Inflammatory macrophage treated with lipopolysaccharide for 4 hours (primary cell): ENCODE results near the gene CRISPLD2.
"Not testable (repeated sequence)": the region's sequence is repeated elsewhere in the genome, so short reads cannot be mapped to it uniquely, and the experiment has no call there.

Source experiments
- DNase-seq: peaks from one replicate; pipeline ENCODE4 v3.0.0-alpha.2; 2020

Gene CRISPLD2

GRCh38 chr16:84822990-84823389, 3.2 kb downstream of the CRISPLD2 start:
- no peak for DNase-seq

GRCh38 chr16:84823484-84823883, 3.7 kb downstream of the CRISPLD2 start:
- DNase-seq: peak; percentile 16

DNA sequence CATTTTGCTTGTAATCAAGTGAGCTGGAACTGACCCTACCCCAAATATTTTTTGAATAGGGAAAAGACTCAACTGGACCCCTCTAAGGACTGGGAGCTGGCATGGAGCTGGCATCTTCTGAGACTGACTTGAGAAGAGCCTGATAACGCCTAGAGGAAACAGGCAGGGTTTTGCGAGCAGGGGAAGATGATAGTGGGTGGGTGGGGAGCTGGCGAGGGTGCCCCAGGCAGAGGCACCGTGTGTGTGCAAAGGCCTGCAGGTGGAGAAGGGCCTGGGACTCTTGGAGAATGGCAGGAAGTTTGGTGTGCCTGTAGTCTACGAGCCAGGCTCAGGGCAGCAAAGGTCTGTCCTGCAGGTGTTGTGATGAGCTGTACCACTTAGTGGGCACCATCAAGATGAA, 4.1 kb downstream of the CRISPLD2 start:
- no peak for DNase-seq

DNA sequence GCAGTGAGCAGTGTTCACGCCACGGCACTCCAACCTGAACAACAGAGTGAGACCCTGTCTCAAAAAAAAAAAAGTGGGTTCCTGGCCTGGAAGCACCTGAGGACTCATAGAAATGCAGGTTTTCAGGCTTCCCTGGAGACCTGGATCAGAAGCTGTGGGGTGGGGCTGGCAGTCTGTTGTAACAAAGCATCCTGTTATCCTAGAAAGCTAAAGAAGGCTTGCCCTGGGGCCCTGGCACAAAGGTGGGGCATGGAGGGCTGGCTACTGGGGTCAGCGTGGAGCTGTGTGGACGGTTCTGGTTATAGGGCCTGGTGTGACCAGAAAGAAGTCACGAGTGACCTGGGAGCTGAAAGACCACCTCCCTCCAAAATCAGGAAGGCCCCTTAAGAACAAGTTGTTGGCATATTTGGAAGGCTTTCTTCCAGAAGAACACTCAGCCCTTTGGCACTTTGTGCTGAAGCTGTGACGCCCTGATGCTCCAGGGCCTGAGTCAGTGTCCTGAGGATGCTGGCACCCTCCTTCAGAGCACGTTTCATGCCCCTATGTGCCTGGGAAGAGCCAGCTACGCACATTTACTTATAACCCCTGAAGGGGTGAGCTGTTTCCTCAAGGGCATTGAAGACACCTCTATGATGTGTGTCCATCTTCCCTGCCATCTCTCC, 6.2 kb downstream of the CRISPLD2 start:
- DNase-seq: no peak

GRCh38 chr16:84826558-84826941, 6.8 kb downstream of the CRISPLD2 start:
- DNase-seq: no peak

DNA sequence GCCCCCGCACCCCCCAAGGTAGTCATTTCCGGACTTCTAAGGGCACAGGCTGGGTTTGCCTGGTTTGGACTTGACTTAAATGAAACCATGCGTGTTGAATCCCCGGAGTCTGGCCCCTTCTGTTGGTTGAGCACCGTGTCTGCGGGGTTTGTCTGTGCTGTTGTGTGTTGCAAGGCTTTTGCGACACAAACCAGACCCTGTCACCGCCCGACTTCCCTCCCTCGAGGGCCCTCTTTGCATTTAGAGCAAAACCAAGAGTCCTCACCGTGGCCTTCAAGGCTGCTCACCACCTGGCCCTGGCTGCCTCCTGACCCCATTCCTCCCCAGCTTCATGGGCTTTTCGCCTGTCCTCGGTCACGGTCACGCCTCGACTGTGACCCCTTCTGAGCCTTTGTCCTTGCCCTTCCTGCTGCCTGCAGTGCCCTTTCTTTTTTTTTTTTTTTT, 7.4 kb downstream of the CRISPLD2 start:
- peak; percentile 35 for DNase-seq

DNA sequence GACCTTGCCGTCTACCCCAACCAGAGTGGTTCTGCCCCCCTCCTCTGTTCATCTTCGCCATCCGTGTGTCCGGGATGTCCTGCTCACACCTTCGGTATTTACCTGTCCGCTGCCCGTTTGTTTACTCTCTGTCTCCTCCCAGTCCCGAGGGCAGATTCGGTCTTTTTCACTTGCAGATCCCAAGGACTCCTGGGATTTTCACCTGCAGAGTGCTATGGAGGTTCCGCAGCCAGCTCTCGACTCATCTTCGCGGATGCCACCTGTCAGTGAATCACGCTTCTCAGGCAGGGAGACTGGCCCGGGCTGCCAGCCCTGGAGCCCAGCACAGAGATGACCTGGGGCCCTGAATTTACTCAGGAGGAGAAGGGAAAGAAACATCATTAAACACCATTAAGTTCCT, 8.1 kb downstream of the CRISPLD2 start:
- DNase-seq: no peak

DNA sequence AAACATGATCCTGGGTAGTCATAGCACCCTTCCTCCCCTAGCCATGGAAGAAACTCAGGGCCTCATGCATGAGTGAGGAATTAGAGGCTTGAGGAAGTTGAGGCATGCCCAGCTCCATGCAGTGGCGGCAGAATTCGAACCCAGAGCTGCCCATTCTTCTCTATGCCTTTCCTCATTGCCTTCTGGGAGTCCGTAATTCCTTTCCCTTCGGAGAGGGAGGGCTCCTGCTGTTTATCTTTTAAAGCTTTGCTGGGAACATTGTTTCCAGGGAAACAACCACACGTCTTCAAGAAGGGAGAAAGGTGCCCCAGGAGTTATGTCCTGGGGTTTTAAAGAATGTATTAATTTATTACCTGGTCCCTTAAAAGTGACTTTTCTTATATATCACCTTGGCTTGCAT, 8.5 kb downstream of the CRISPLD2 start:
- no peak for DNase-seq

GRCh38 chr16:84829168-84829965, 9.6 kb downstream of the CRISPLD2 start:
- DNase-seq: no peak

DNA sequence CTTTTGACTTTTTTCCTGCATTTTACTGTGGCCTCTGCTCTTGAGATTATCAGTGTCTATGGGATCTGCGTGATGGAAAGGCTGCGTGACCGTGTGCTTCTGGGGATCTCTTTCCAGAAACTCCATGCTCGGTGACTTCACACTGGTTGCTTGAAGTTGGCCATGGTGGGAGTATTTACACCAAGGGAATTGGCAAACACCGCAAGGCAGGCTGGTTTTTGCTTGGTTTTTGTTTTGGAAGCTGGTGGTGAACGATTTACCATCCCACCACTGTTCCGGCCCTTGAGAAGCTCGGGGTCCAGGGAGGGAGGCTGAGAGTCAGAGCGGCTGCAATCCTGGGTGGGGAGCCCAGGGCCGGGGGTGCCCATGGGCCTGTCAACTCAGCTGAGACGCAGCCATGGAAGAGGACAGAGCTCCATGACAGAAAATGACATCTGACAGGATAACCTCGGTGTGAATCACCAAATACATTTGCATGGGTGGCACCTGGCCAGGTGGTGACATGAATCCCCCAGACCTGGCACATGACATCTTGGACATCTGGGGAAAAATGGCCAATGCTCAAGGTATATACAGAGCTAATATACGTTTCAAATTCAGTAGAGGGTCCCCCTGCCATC, 11.1 kb downstream of the CRISPLD2 start:
- no peak for DNase-seq

DNA sequence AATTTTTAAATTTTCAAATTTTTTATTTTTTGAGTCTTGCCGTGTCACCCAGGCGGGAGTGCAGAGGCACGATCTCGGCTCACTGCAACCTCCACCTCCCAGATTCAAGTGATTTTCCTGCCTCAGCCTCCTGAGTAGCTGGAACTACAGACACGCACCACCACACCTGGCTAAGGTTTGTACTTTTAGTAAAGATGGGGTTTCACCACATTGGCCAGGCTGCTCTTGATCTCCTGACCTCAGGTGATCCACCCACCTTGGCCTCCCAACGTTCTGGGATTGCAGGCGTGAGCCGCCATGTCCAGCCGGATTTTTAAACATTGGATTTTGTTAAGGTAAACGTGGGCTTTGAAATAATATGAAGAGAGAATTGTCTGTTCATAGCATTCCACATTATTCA, 11.9 kb downstream of the CRISPLD2 start:
- DNase-seq: not testable (repeated sequence)

- no peak for DNase-seq
These were observed 12.8 kb downstream of the CRISPLD2 start for GRCh38 chr16:84832488-84833143.

DNA sequence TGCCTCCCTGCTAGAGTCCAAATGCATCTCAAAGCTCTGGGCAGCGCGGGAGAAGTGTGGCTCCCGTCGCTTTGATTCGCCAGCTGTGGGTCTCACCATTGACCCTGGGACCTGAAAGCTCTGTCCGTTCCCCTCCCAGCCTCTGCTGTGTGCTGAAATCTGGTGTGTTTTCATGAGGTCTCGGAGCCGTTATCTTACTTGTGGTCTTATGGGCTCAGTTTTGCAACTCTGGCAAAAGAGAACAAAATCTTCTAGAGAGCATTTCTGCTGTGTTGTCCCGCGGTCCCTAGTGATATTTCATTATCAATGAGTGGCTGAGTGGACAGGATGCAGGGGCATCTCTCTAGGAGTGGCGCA, 13.3 kb downstream of the CRISPLD2 start:
- DNase-seq: no peak

DNA sequence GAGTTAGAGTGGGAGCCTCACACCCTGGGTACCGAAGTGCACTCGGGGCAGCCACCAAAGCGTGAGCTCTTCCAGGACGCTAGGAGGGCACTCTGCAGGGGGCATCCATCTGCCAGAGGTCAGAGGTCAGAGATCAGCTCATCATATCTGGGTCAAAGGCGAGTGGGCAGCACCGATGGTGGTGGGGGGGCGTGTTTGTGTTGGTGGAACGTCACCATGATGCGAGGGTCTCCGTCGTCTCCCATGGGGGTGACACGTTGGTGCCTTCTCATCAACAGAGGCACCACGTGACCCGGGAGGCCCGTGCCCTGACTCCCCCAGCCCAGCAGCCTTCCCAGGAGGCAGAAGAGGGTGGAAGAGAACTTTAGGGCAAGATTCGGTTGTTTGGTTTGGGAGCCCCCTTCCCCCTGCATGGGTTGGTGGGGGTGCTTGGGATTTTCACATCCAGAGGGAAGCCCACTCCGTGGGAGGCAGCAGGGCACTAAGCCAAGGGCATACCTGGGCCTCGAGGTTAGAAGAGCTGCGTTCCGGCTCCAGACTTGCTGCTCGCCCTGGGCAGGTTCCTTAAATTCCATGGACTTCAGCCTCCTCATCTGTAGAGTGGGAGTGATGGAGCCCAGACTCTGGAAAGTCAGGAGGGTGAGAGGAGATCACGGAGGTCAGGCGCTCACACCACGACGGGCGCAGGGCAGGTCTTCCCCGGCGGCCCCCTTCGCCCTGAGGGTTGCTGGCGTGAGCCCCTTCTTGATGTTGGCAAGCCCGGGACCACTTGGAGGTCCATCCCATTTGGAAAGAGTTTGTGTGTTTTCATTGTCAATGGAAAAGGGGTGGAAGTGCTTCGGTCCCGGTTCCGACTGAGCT, 14.0 kb downstream of the CRISPLD2 start:
- no peak for DNase-seq

DNA sequence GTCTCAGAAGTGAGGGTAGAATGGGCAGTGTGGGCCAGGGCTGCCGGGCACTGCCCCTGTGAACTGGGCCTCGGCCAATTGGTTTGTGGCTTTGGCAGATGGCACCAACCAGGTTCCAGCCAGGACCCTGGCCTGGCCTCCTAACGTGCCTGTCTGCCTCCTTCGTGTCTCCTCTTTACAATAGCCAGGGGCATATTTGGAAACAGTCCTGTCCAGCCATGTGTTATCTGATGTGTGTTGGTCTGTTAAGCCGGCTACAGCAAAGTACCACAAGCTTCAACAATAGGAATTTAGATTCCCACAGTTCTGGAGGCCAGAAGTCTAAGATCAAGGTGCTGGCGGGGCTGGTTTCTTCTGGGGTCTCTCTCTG, 14.6 kb downstream of the CRISPLD2 start:
- DNase-seq: no peak

- no peak for DNase-seq
These were observed 16.5 kb downstream of the CRISPLD2 start for GRCh38 chr16:84836234-84836647.

DNA sequence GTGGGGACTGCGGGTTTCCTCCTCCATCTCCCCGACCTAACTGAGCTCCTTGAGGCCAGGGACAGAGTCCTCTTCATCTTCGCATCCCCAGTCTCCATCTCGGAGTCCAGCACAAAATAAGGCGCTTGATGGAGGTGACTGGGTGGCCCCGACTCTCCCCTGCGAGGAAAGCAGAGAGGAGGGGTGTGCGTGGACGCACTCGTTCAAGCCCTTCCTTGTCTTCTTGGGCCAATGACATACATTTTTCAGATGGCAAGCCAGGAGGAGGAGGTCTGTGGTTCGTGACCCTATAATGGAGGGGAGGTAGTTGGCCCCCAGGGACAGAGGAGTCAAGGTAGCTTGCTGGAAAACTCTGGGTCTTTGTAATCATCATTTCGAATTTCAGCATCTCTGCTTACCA, 17.2 kb downstream of the CRISPLD2 start:
- DNase-seq: no peak

GRCh38 chr16:84838383-84838948, 18.7 kb downstream of the CRISPLD2 start:
- no peak for DNase-seq

DNA sequence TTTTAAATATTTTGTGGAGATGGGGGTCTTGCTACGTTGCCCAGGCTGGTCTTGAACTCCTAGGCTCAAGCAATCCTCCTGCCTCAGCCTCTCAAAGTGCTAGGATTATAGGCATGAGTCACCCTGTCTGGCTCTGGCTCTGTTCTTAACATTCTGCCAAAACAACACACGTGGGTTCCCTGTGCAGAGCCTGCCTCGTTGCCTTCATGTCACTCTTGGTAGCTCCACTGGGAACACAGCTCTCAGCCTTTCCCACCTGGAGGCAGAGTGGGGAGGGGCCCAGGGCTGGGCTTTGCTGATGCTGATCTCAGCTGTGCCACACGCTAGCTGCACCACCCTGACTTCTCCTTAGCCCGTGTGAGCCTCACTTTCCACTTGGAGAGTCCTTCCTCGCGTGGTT, 19.3 kb downstream of the CRISPLD2 start:
- no peak for DNase-seq

GRCh38 chr16:84839956-84840355, 20.2 kb downstream of the CRISPLD2 start:
- no peak for DNase-seq

DNA sequence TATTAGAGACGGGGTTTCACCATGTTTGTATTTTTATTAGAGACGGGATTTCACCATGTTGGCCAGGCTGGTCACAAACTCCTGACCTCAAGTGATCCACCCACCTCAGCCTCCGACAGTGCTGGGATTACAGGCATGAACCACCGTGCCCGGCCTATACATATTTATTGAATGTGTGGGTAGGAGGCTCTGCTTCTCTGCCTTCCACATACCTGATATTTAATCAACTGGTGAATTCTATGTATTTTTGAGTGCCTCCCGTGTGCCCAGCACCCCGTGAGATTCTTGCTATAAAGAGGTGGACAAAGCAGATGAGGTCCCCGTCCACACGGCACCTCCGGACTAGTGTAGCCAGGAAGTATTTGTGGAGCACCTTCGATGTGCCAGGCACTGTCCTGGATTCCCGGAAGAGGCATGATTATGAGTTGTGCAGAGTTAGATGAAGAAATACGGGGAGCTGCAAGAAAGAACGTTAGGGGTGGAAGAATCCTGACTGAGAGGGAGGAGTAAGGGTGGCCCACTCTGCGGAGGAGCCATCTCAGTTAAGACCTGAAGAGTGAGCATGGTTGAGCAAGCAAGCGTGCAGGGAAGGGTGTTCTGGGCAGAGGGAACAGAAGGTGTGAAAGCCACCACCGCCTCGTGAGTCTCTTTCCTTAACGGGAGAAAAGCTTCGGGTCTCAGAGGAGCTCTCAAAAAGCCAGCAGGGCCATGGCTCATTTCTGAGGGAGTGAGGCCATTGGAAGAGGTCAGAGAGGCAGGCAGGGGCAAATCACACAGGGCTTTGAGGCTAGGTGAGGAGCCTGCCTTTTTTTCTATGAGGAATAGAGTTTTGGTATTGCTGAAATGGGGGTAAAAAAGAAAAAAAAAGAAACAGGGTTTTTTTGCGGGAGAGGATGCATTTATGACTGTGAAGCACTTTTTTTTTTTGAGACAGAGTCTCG, 21.2 kb downstream of the CRISPLD2 start:
- no peak for DNase-seq
